Small intestine (tissue), 7 donors: Measurements from ENCODE around the gene TPX2. TPM values are rescaled to one million over a fixed set of nuclear protein-coding genes. Genes with fewer than 3 reads are reported as not detected.
A peak's percentile ranks its signal among the peaks of the same experiment; 100 is the strongest.

Experiments
- DNase-seq, 2 donors: peaks; one replicate each; pipeline versions ENCODE4 v3.0.0 to v3.0.0-alpha.2; 2013
- FAIRE-seq: peaks from 2 replicates; lab custom pipeline; 2012; peaks lifted over from hg19 to GRCh38; lab: Jason Lieb, UNC
- H3K27ac ChIP-seq, 3 donors: one replicate each; pipeline ENCODE4 v1.5.1; 2013; ENCODE audit warnings: low read length in 2 of 3, mild to moderate bottlenecking in 2 of 3, control low read depth in 1 of 3, inconsistent platforms in 1 of 3, low read depth in 1 of 3, moderate library complexity in 1 of 3
- H3K27me3 ChIP-seq, 3 donors: one replicate each; pipeline ENCODE4 v1.6.1; 2013; ENCODE audit warnings: low read length in 3 of 3, inconsistent platforms in 1 of 3; ENCODE audit not compliant: control insufficient read depth in 3 of 3, insufficient read depth in 3 of 3
- H3K36me3 ChIP-seq, 3 donors: one replicate each; pipeline ENCODE4 v1.6.1; 2013; ENCODE audit warnings: low read length in 3 of 3, inconsistent platforms in 1 of 3, low read depth in 1 of 3, mild to moderate bottlenecking in 1 of 3, moderate library complexity in 1 of 3; ENCODE audit not compliant: control insufficient read depth in 3 of 3, insufficient read depth in 2 of 3
- H3K4me1 ChIP-seq, 3 donors: one replicate each; pipeline ENCODE4 v1.6.1; 2013; ENCODE audit warnings: low read length in 2 of 3, inconsistent platforms in 1 of 3, low read depth in 1 of 3, mild to moderate bottlenecking in 1 of 3, moderate library complexity in 1 of 3; ENCODE audit not compliant: control insufficient read depth in 3 of 3, insufficient read depth in 2 of 3
- H3K4me3 ChIP-seq, 3 donors: one replicate each; pipeline ENCODE4 v1.5.1; 2013; ENCODE audit warnings: low read length in 3 of 3, control low read depth in 1 of 3, inconsistent platforms in 1 of 3, low read depth in 1 of 3, mild to moderate bottlenecking in 1 of 3, moderate library complexity in 1 of 3
- H3K9me3 ChIP-seq, 2 donors: one replicate each; pipeline ENCODE4 v1.6.1; 2013; ENCODE audit warnings: low read depth in 1 of 2, low read length in 1 of 2; ENCODE audit not compliant: control insufficient read depth in 2 of 2, insufficient read depth in 1 of 2
- WGBS, 3 donors: extraction: QIAGEN DNeasy Blood & Tissue Kit; methylation state at CpG; one replicate each; pipeline ENCODE4 v1.1.7; 2013; 5-methylcytosine and 5-hydroxymethylcytosine counted together
- polyA plus RNA-seq, 4 donors: library from polyadenylated mRNA; stranded (reverse) in 3 of 4; unstranded in 1 of 4; fragments of 200-250 nt in 3 of 4; fragments of 120-200 nt in 1 of 4; gene quantifications; one replicate each; pipeline versions ENCODE4 v1.2.1 to v1.2.3, GENCODE V29; 2013
- donor health status: healthy with polysubstance abuse.
- donor health status: control.
- donor health status: control.
- donor health status: Bipolar disorder and iron deficiency.
- donor health status: healthy.

TPX2 gene
- polyA plus RNA-seq, 4 donors: 0.81 to 27.8 (median 12.1) TPM

- peak in 1 of 2 donors; percentile 54 for DNase-seq
- FAIRE-seq: no peak
- peaks cover 8 to 38% (median 32%) of the 10 kb centered on the region in 3 donors for H3K4me1 ChIP-seq
- no peaks in the 10 kb centered on the region for H3K9me3 ChIP-seq
- H3K4me3 ChIP-seq: peak overlapping the region; percentile 77 to 93 (median 91)
- H3K36me3 ChIP-seq: peaks cover 0 to 34% (median 4%) of the 10 kb centered on the region in 3 donors
- H3K27me3 ChIP-seq: no peaks in the 10 kb centered on the region
- H3K27ac ChIP-seq: peak overlapping the region; percentile 97 to 100 (median 99)
- 10 to 37% (median 15%) methylated on average over 22 of the region's 22 CpGs for WGBS, 3 donors
Measured at GRCh38 chr20:31721408-31722256, 17.5 kb upstream of the TPX2 start.

DNA sequence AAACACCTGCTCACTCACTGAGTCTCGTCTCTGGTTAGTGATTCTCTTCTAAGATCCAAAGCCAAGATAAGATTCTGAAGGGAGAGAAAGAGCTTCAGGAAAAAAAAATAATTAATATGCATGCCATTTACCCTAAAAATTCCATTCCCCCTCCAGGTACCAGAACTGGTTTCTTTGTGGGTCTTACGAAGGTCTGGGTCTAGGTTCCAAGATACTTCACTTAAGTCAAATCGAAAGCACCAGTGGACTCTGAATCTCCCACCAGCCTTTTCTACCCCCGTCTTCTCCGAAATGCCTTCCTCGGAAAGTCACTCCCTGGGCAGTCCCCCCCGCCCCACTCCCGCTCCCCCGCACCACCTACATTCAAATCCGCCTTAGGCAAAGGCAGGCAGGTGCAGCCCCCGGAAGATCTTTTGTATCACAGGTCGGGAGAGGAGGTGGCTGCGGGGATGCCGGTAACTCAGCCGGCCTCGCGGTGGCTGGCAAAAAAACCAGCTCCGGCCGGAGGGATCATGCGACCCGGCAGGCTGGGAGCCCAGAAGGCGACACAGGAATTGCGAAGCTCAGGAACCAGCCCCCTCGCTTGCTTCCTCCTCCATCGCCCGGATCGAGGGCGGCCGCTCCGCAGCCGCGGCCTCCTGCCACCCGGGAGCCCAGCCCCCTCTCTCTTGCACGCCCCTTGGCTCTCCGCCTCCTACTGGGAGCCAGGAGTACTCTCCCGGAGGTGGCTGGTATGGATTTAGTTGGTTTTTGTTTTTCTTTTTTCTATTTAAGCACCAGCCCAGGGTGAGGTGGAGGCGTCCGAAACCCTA lies 16.6 kb upstream of the TPX2 start, which contains the start of gene BCL2L1:
BCL2L1 (minus strand) TSS at position 612 of the 812 bp plus-strand sequence. CDS start 650 bp downstream, outside the sequence.
- peak within 1 kb of the TSS; percentile 97 to 100 (median 99) for H3K27ac ChIP-seq
- no peaks in the 10 kb centered on the region for H3K9me3 ChIP-seq
- no peaks in the 10 kb centered on the region for H3K27me3 ChIP-seq
- DNase-seq (peak; percentile 85 to 91), FAIRE-seq (no peak)
- peak within 1 kb of the TSS; percentile 77 to 93 (median 91) for H3K4me3 ChIP-seq
- H3K4me1 ChIP-seq: peaks cover 5 to 30% (median 25%) of the 10 kb centered on the region in 3 donors
- peaks cover 0 to 28% (median 4%) of the 10 kb centered on the region in 3 donors for H3K36me3 ChIP-seq
- WGBS, 3 donors: 0 to 1% (median 0%) methylated on average over 38 of the region's 38 CpGs

DNA sequence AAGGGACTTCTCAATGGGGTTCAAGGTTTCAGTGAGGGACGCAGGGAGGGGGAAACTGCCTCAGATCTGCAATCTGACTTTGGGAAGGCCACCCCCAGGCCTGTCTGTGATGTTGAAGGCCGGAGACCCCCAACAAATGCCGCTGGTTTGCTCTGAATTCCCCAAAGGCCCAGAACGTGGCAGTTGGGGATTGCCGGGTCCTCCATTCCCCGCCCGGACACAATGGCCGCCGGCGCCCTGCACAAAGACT lies 16.1 kb upstream of the TPX2 start:
- WGBS, 3 donors: 0% methylated on average over 10 of the region's 10 CpGs
- DNase-seq (no peak), FAIRE-seq (no peak)
- Histone ChIP-seq H3K27me3 (no peaks in the 10 kb centered on the region), H3K9me3 (no peaks in the 10 kb centered on the region), H3K4me1 (peaks cover 5 to 25% (median 19%) of the 10 kb centered on the region in 3 donors), H3K36me3 (peaks cover 0 to 27% (median 4%) of the 10 kb centered on the region in 3 donors), H3K4me3 (peak overlapping the region; percentile 77 to 93 (median 91)), H3K27ac (peak overlapping the region; percentile 97 to 100 (median 99))

GRCh38 chr20:31723319-31724078 lies 15.6 kb upstream of the TPX2 start:
- 0 to 1% (median 1%) methylated on average over 57 to 77 of the region's 77 CpGs for WGBS, 3 donors
- H3K4me3 ChIP-seq: peak overlapping the region; percentile 77 to 93 (median 91)
- H3K27me3 ChIP-seq: no peaks in the 10 kb centered on the region
- peak; percentile 97 to 100 for DNase-seq
- peaks cover 0 to 23% (median 4%) of the 10 kb centered on the region in 3 donors for H3K36me3 ChIP-seq
- peak overlapping the region; percentile 97 to 100 (median 99) for H3K27ac ChIP-seq
- peaks cover 4 to 23% (median 16%) of the 10 kb centered on the region in 3 donors for H3K4me1 ChIP-seq
- FAIRE-seq: no peak
- H3K9me3 ChIP-seq: no peaks in the 10 kb centered on the region

- WGBS, 3 donors: 72 to 83% (median 78%) methylated on average over 6 of the region's 6 CpGs
- Histone ChIP-seq H3K27ac (no peak overlapping the region), H3K27me3 (no peaks in the 10 kb centered on the region), H3K9me3 (no peaks in the 10 kb centered on the region), H3K4me1 (no peaks in the 10 kb centered on the region), H3K36me3 (no peaks in the 10 kb centered on the region), H3K4me3 (no peak overlapping the region)
- FAIRE-seq (no peak), DNase-seq (no peak)
Measured at GRCh38 chr20:31731321-31731717, 7.8 kb upstream of the TPX2 start.

DNA sequence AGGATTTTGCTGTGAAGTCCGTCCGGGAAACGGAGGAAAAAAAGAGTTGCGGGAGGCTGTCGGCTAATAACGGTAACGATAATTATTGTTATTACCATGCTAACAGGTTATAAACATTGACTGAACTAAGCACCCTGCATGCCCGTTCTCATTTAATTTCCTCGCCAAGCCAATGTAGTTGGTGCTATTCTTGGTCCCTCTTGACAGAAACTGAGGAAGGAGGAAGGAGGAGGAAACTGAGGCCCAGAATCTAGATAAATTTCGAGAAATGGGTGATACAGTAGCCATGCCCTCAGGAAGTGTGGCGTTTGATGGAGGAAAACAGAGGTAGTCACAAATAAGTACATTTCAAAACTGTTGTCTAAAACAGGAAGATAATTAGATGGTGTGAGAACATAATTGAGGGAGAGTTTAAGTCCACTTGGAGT lies 474 bp downstream of the TPX2 start:
- Histone ChIP-seq H3K9me3 (no peaks in the 10 kb centered on the region), H3K27me3 (no peaks in the 10 kb centered on the region), H3K36me3 (no peaks in the 10 kb centered on the region), H3K4me3 (peak overlapping the region; percentile 56 to 70 (median 61)), H3K4me1 (peaks cover 0 to 4% (median 3%) of the 10 kb centered on the region in 3 donors), H3K27ac (peak overlapping the region; percentile 37 to 81 (median 60))
- no peak for FAIRE-seq
- DNase-seq: peak in 1 of 2 donors; percentile 21
- 0% methylated on average over 11 of the region's 11 CpGs for WGBS, 3 donors

- peak; percentile 2 to 31 for DNase-seq
Measured at GRCh38 chr20:31740208-31740607, 1.1 kb downstream of the TPX2 start.

More at GRCh38 chr20:31740208-31740607, 1.1 kb downstream of the TPX2 start:
- Histone ChIP-seq H3K9me3 (no peaks in the 10 kb centered on the region), H3K27ac (no peak overlapping the region), H3K36me3 (no peaks in the 10 kb centered on the region), H3K4me1 (peaks cover 0 to 4% (median 3%) of the 10 kb centered on the region in 3 donors), H3K27me3 (no peaks in the 10 kb centered on the region), H3K4me3 (peak overlapping the region in 2 of 3 donors; percentile 1 to 70)
- no peak for FAIRE-seq
- WGBS, 3 donors: 0 to 5% (median 0%) methylated on average over 1 of the region's 1 CpG
